ENCODE data around the gene KIF1A.
"Not testable (repeated sequence)": the region's sequence is repeated elsewhere in the genome, so short reads cannot be mapped to it uniquely, and the experiment has no call there.

The KIF1A gene

DNA sequence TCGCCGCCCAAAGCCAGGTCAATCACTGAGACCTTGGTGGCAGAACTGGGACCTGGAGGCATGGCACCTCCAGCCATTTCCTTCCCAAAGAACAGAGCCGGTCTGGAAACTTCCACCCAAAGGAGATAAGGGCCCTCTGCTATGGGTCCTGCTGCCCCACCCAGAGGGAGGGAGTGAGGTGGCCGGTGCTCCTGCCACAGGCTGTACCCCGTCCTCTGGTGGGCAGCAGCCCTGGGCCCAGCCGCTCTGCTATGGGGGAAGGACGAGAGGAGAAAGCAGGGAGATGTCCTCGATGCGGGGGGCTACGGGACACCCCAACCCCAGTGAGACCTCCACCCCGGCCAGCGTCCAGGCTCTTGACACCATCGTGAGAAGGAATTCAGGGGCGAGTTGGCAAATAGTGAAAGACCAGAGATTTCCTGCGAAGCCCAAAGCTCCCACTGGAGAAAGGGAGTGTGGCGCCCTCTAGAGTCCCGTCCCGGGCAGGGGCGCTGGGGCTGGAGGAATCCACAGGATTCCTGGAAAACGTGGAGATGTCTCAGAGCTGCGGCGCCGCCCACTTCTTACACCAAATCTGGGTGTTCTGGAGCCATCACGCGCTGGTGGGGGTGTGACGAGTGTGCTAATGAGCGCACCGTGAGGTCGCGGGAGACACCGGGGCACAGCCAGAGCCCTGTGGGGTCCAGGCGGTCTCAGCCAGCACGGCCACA, 121.0 kb downstream of the KIF1A start:
- H3K4me3 ChIP-seq (ENCODE audit: low read depth, low read length, poor library complexity, severe bottlenecking); H3K4me1 ChIP-seq (ENCODE audit: insufficient read depth, low read length, severe bottlenecking); H3K27me3 ChIP-seq (ENCODE audit: insufficient read depth, low read length); H3K9me2 ChIP-seq (ENCODE audit: low read depth, low read length); H2AFZ ChIP-seq (ENCODE audit: low read length); H3K79me2 ChIP-seq (ENCODE audit: insufficient read depth, low read length); H3K9ac ChIP-seq (ENCODE audit: low read length); H3K4me2 ChIP-seq (ENCODE audit: low read length); H3K9me3 ChIP-seq (ENCODE audit: low read length); H3K36me3 ChIP-seq (ENCODE audit: insufficient read depth, low read length); H3K27ac ChIP-seq (ENCODE audit: low read depth, low read length, poor library complexity, severe bottlenecking); H3F3A ChIP-seq (ENCODE audit: insufficient read depth, low read length); H4K20me1 ChIP-seq (ENCODE audit: insufficient read depth, low read length): not testable (repeated sequence)

DNA sequence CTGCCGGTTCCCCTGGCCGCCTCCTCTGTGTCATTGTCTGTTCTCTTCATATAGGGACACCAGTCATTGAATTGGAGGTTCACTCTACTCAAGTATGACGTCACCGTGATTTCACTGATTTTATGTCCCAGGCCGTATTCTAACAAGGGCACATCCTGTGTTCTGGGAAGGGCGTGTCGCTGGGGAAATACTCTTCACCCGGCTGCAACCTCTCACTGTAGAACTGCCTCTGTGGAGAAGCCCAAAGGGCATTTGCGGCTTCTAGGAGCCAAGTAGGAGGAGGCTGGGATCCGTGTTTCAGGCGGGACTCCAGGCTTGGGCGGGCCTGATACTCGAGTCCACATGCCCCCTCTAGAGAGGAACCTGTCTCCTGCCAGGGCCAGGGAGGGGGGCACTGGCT, 123.5 kb downstream of the KIF1A start:
- not testable (repeated sequence) for H3K36me3 ChIP-seq (ENCODE audit: insufficient read depth, low read length); H3F3A ChIP-seq (ENCODE audit: insufficient read depth, low read length); H3K4me2 ChIP-seq (ENCODE audit: low read length); H4K20me1 ChIP-seq (ENCODE audit: insufficient read depth, low read length); H3K27me3 ChIP-seq (ENCODE audit: insufficient read depth, low read length); H2AFZ ChIP-seq (ENCODE audit: low read length); H3K9me2 ChIP-seq (ENCODE audit: low read depth, low read length); H3K79me2 ChIP-seq (ENCODE audit: insufficient read depth, low read length); H3K9ac ChIP-seq (ENCODE audit: low read length); H3K4me3 ChIP-seq (ENCODE audit: low read depth, low read length, poor library complexity, severe bottlenecking); H3K9me3 ChIP-seq (ENCODE audit: low read length); H3K4me1 ChIP-seq (ENCODE audit: insufficient read depth, low read length, severe bottlenecking); H3K27ac ChIP-seq (ENCODE audit: low read depth, low read length, poor library complexity, severe bottlenecking)

DNA sequence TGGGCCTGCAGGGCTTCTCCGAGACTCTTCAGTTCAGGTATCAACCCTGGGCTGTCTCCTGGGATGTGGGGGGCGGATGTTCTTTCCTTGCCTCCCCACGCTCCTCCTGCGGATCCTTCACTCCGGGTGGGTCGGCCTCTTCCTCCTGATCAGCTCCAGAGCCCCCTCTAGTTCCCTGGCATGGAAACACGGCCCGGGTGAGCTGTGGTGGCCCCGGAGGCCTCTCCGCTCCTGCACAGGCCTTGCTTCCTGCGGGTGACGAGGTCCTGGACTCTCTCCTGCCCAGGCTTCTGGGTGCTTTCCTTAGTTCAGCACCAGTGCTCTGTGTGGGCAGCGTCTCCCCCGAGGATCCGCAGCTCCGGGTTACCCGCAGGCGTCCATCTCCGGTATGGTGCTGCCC, 124.4 kb downstream of the KIF1A start:
- not testable (repeated sequence) for H4K20me1 ChIP-seq (ENCODE audit: insufficient read depth, low read length); H3K4me3 ChIP-seq (ENCODE audit: low read depth, low read length, poor library complexity, severe bottlenecking); H3K9ac ChIP-seq (ENCODE audit: low read length); H3K27ac ChIP-seq (ENCODE audit: low read depth, low read length, poor library complexity, severe bottlenecking); H3K9me3 ChIP-seq (ENCODE audit: low read length); H3F3A ChIP-seq (ENCODE audit: insufficient read depth, low read length); H3K9me2 ChIP-seq (ENCODE audit: low read depth, low read length); H3K27me3 ChIP-seq (ENCODE audit: insufficient read depth, low read length); H3K4me2 ChIP-seq (ENCODE audit: low read length); H3K4me1 ChIP-seq (ENCODE audit: insufficient read depth, low read length, severe bottlenecking); H2AFZ ChIP-seq (ENCODE audit: low read length); H3K36me3 ChIP-seq (ENCODE audit: insufficient read depth, low read length); H3K79me2 ChIP-seq (ENCODE audit: insufficient read depth, low read length)

DNA sequence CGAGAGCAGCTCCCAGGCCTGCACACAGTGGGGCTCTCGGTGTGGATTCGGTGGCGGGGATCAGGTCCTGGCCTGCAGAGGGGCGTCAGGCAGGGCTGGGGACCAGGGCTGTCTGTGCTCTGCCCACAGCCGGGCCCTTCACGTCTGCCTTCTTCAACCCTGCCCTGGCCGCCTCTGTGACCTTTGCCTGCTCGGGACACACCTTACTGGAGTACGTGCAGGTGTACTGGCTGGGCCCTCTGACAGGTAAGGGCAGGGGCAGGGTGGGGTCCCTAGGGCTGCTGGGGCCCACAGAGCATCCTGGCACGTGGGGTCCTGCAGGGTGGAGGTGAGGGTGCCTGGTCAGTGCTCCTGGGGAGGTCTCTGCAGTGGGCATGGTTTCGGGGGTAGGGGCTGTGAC, 125.7 kb downstream of the KIF1A start:
- not testable (repeated sequence) for H3K27me3 ChIP-seq (ENCODE audit: insufficient read depth, low read length); H3K27ac ChIP-seq (ENCODE audit: low read depth, low read length, poor library complexity, severe bottlenecking); H3K9me2 ChIP-seq (ENCODE audit: low read depth, low read length); H3K4me1 ChIP-seq (ENCODE audit: insufficient read depth, low read length, severe bottlenecking); H3K9me3 ChIP-seq (ENCODE audit: low read length); H3K36me3 ChIP-seq (ENCODE audit: insufficient read depth, low read length); H3K4me3 ChIP-seq (ENCODE audit: low read depth, low read length, poor library complexity, severe bottlenecking); H2AFZ ChIP-seq (ENCODE audit: low read length); H3K79me2 ChIP-seq (ENCODE audit: insufficient read depth, low read length); H3K9ac ChIP-seq (ENCODE audit: low read length); H3K4me2 ChIP-seq (ENCODE audit: low read length); H4K20me1 ChIP-seq (ENCODE audit: insufficient read depth, low read length); H3F3A ChIP-seq (ENCODE audit: insufficient read depth, low read length)

DNA sequence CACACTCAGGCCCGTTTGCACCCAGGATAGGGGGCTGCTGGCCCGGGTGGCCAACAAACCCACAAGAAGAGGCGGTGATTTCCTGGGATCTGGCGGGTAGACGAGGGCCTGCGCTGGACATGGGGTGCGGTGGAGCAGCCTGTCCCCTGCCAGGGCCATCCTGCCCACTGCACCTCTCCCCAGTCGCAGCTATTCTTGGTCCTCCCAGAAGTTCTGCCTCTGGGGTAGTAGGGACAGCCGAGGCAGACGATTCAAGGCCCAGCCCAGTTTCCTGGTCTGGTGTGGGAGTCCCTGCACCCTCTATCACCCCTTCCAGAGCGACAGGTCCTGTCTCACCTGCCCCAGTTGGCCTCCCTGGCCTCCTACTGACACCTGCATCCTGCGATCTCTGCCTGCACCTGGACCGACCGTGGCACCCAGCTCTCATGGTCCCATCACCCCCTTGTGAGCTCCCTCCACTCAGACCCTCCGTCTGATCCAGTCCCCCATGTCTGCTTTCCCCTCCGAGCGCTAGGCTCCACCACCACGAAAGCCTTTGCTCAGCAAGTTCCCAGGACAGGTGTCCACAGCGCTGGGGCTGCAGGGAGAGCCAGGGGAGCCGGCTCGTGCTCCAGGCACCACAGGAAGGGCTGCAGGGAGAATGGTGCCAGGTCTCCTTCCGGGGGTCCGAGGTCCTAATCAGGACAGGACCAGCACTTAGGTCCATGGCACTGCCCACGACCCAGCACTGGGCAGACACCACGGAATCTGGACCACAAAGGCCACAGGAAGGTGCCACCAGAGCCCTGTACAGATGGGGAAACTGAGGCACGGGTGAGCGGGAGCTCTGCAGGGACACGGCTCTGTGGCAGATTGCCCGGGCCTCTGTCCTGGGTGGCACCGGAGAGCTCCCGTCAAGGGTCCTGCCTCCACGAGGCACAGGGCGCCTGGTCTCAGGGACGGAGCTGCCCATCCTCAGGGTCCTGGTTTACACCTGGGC, 127.1 kb downstream of the KIF1A start:
- H3F3A ChIP-seq (ENCODE audit: insufficient read depth, low read length); H3K36me3 ChIP-seq (ENCODE audit: insufficient read depth, low read length); H3K9ac ChIP-seq (ENCODE audit: low read length); H3K27me3 ChIP-seq (ENCODE audit: insufficient read depth, low read length); H4K20me1 ChIP-seq (ENCODE audit: insufficient read depth, low read length); H3K9me2 ChIP-seq (ENCODE audit: low read depth, low read length); H2AFZ ChIP-seq (ENCODE audit: low read length); H3K27ac ChIP-seq (ENCODE audit: low read depth, low read length, poor library complexity, severe bottlenecking); H3K4me1 ChIP-seq (ENCODE audit: insufficient read depth, low read length, severe bottlenecking); H3K79me2 ChIP-seq (ENCODE audit: insufficient read depth, low read length); H3K4me3 ChIP-seq (ENCODE audit: low read depth, low read length, poor library complexity, severe bottlenecking); H3K4me2 ChIP-seq (ENCODE audit: low read length); H3K9me3 ChIP-seq (ENCODE audit: low read length): not testable (repeated sequence)

DNA sequence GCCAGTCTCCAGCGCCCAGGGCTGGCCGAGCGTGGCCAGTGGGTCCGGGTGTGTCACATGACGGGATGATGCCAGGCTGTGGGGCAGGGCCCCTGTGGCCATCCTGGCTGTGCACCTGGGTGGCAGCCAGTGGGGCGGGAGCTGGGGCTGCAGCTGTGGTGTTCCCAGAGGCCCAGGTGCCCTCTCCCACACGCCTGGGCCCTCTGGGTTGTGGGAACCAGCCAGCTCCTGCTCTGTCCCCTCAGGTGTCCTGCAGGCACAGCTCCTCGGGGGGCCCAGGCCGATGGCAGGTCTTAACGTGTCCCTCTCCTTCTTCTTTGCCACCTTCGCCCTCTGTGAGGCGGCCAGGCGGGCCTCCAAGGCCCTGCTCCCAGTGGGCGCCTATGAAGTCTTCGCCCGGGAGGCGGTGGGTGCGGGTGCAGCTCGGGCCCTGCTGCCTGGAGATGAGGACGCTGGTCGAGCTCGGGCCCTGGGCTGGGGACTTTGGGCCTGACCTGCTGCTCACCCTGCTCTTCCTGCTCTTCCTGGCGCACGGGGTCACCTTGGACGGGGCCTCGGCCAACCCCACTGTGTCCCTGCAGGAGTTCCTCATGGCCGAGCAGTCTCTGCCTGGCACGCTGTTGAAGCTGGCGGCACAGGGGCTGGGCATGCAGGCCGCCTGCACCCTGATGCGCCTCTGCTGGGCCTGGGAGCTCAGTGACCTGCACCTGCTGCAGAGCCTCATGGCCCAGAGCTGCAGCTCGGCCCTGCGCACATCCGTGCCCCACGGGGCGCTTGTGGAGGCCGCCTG, 128.2 kb downstream of the KIF1A start, which contains the start of gene AQP12A:
AQP12A (plus strand) TSS at position 236 of the 790 bp plus-strand sequence; CDS start at position 284, 48 bp downstream.
- not testable (repeated sequence) for H3K79me2 ChIP-seq (ENCODE audit: insufficient read depth, low read length); H3K9me2 ChIP-seq (ENCODE audit: low read depth, low read length); H4K20me1 ChIP-seq (ENCODE audit: insufficient read depth, low read length); H3K27ac ChIP-seq (ENCODE audit: low read depth, low read length, poor library complexity, severe bottlenecking); H3K27me3 ChIP-seq (ENCODE audit: insufficient read depth, low read length); H3F3A ChIP-seq (ENCODE audit: insufficient read depth, low read length); H3K9me3 ChIP-seq (ENCODE audit: low read length); H3K9ac ChIP-seq (ENCODE audit: low read length); H3K4me3 ChIP-seq (ENCODE audit: low read depth, low read length, poor library complexity, severe bottlenecking); H3K4me2 ChIP-seq (ENCODE audit: low read length); H3K4me1 ChIP-seq (ENCODE audit: insufficient read depth, low read length, severe bottlenecking); H2AFZ ChIP-seq (ENCODE audit: low read length); H3K36me3 ChIP-seq (ENCODE audit: insufficient read depth, low read length)

DNA sequence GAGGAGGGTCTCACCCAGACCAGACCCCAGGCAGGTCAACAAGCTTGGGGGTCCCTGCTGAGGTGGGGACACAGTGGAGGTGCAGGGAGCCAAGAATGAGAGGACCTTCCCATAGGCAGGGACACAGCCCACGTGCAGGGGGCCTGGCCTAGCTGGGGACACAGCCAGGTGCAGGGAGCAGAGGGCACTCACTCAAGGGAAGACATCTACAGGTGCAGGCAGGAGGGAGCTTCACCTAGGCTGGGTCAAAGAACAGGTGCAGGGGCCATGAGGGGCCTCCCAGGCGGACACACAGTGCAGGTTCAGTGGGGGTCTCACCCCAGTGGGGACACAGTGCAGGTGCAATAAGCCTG, 129.0 kb downstream of the KIF1A start:
- not testable (repeated sequence) for H3F3A ChIP-seq (ENCODE audit: insufficient read depth, low read length); H3K36me3 ChIP-seq (ENCODE audit: insufficient read depth, low read length); H2AFZ ChIP-seq (ENCODE audit: low read length); H4K20me1 ChIP-seq (ENCODE audit: insufficient read depth, low read length); H3K27ac ChIP-seq (ENCODE audit: low read depth, low read length, poor library complexity, severe bottlenecking); H3K9ac ChIP-seq (ENCODE audit: low read length); H3K27me3 ChIP-seq (ENCODE audit: insufficient read depth, low read length); H3K4me2 ChIP-seq (ENCODE audit: low read length); H3K9me2 ChIP-seq (ENCODE audit: low read depth, low read length); H3K4me3 ChIP-seq (ENCODE audit: low read depth, low read length, poor library complexity, severe bottlenecking); H3K9me3 ChIP-seq (ENCODE audit: low read length); H3K4me1 ChIP-seq (ENCODE audit: insufficient read depth, low read length, severe bottlenecking); H3K79me2 ChIP-seq (ENCODE audit: insufficient read depth, low read length)

All from OCI-LY1 (cell line).